Activated T-cell treated with anti-CD3 and anti-CD28 coated beads, Interleukin-2, amount 50 U/mL, for 48 hours (primary cell): Measurements from ENCODE around the gene OST4.
"Not testable (repeated sequence)": the region's sequence is repeated elsewhere in the genome, so short reads cannot be mapped to it uniquely, and the experiment has no call there.

Experiments
- DNase-seq, 2 experiments: peaks; one replicate each; pipeline ENCODE4 v3.0.0-alpha.2; 2020

Gene OST4

GRCh38 chr2:27071277-27071989, at the start of gene OST4:
Gene OST4, minus strand, starts transcription at chr2:27071654.
- peak; percentile 92 to 94 for DNase-seq

GRCh38 chr2:27119330-27119670, 47.8 kb upstream of the OST4 start:
- not testable (repeated sequence) for DNase-seq

GRCh38 chr2:27118525-27119329, 47.3 kb upstream of the OST4 start, which contains the start of gene CGREF1:
Gene CGREF1, minus strand, starts transcription at chr2:27119128. Its CDS starts 14,762 bp downstream, at chr2:27104366.
- DNase-seq = peak; percentile 41 to 48

- no peak for DNase-seq
Observed at GRCh38 chr2:27117995-27118524, 46.6 kb upstream of the OST4 start.

- DNase-seq = no peak
Observed at GRCh38 chr2:27115519-27115918, 44.1 kb upstream of the OST4 start.

GRCh38 chr2:27111392-27112078, 40.1 kb upstream of the OST4 start:
- DNase-seq = not testable (repeated sequence)

GRCh38 chr2:27110603-27111352, 39.3 kb upstream of the OST4 start:
- DNase-seq = not testable (repeated sequence)

- DNase-seq = no peak
Observed at GRCh38 chr2:27109083-27109482, 37.6 kb upstream of the OST4 start.

GRCh38 chr2:27108221-27108620, 36.8 kb upstream of the OST4 start:
- DNase-seq = no peak

GRCh38 chr2:27105981-27106380, 34.5 kb upstream of the OST4 start:
- DNase-seq = no peak

- no peak for DNase-seq
Observed at GRCh38 chr2:27102329-27102728, 30.9 kb upstream of the OST4 start.

GRCh38 chr2:27100036-27100435, 28.6 kb upstream of the OST4 start:
- DNase-seq = no peak

- no peak for DNase-seq
Observed at GRCh38 chr2:27099334-27099955, 28.0 kb upstream of the OST4 start.

- no peak for DNase-seq
Observed at GRCh38 chr2:27097341-27097740, 25.9 kb upstream of the OST4 start.

GRCh38 chr2:27096748-27097297, 25.4 kb upstream of the OST4 start:
- no peak for DNase-seq

GRCh38 chr2:27095745-27096651, 24.5 kb upstream of the OST4 start:
- DNase-seq = peak; percentile 54 to 66

- no peak for DNase-seq
Observed at GRCh38 chr2:27095427-27095744, 23.9 kb upstream of the OST4 start.

- DNase-seq = no peak
Observed at GRCh38 chr2:27094353-27094984, 23.0 kb upstream of the OST4 start.

GRCh38 chr2:27093430-27094352, 22.2 kb upstream of the OST4 start:
- DNase-seq = no peak
